H1 (cell line): Measurements from ENCODE around the gene MYO1F. TPM values are rescaled to one million over a fixed set of nuclear protein-coding genes. Genes with fewer than 3 reads are reported as not detected.

Source experiments
- CTCF ChIA-PET: fragments of 300-600 bp; sonication (Branson Sonifier 250); formaldehyde crosslinking; loops from one replicate; lab custom pipeline; 2021; ENCODE audit not compliant: partially characterized antibody; lab: Charles Lee
- POLR2A ChIA-PET: fragments of 300-600 bp; sonication (Branson Sonifier 250); formaldehyde crosslinking; loops from one replicate; lab custom pipeline; 2021; ENCODE audit warnings: inconsistent platforms; ENCODE audit not compliant: partially characterized antibody; lab: Charles Lee
- DNase-seq, 2 experiments: peaks; one replicate each; pipeline versions ENCODE4 v3.0.0 to v3.0.0-alpha.2; 2010 to 2022; ENCODE audit warnings: low spot score in 2 of 2, low read depth in 1 of 2, mixed read lengths in 1 of 2
- FAIRE-seq: peaks from 2 replicates; lab custom pipeline; 2011; peaks lifted over from hg19 to GRCh38; lab: Jason Lieb, UNC
- H2AFZ ChIP-seq: 2 replicates; pipeline ENCODE4 v1.8.1; 2012; ENCODE audit warnings: low read length, inconsistent platforms
- H2AK5ac ChIP-seq: 2 replicates; pipeline ENCODE4 v1.6.1; 2013; ENCODE audit warnings: low read depth, low read length
- H2BK120ac ChIP-seq: replicated peaks from 2 replicates; pipeline ENCODE3; 2013; ENCODE audit warnings: low read depth, low read length, inconsistent platforms
- H2BK12ac ChIP-seq: 2 replicates; pipeline ENCODE4 v1.6.1; 2013; ENCODE audit warnings: low read depth, low read length
- H2BK15ac ChIP-seq: 2 replicates; pipeline ENCODE4 v1.6.1; 2013; ENCODE audit warnings: low read length
- H2BK20ac ChIP-seq: 2 replicates; pipeline ENCODE4 v1.6.1; 2013; ENCODE audit warnings: low read length
- H2BK5ac ChIP-seq: 2 replicates; pipeline ENCODE4 v1.6.1; 2013; ENCODE audit warnings: low read depth, low read length
- H3K14ac ChIP-seq: 2 replicates; pipeline ENCODE4 v1.6.1; 2013; ENCODE audit warnings: inconsistent platforms; ENCODE audit not compliant: insufficient read length
- H3K18ac ChIP-seq: 2 replicates; pipeline ENCODE4 v1.6.1; 2013; ENCODE audit warnings: low read length; ENCODE audit errors: extremely low read depth
- H3K23ac ChIP-seq: 2 replicates; pipeline ENCODE4 v1.6.1; 2013; ENCODE audit warnings: inconsistent platforms; ENCODE audit not compliant: insufficient read length
- H3K23me2 ChIP-seq: 2 replicates; pipeline ENCODE4 v1.6.1; 2013; ENCODE audit warnings: low read depth, low read length
- H3K27ac ChIP-seq: 2 replicates; pipeline ENCODE4 v1.6.1; 2011; ENCODE audit warnings: low read depth, low read length, inconsistent platforms
- H3K27me3 ChIP-seq, 4 experiments: replicated peaks in 1 of 4; 1 replicate in 1 of 4; 2 replicates in 3 of 4; pipeline versions ENCODE4 v1.6.1 to v1.8.1; 2011 to 2013; ENCODE audit warnings: low read length in 3 of 4, mild to moderate bottlenecking in 3 of 4, inconsistent platforms in 2 of 4, mixed read lengths in 2 of 4, moderate library complexity in 1 of 4; ENCODE audit not compliant: control insufficient read depth in 3 of 4, insufficient read depth in 3 of 4; ENCODE audit errors: extremely low read depth in 1 of 4
- H3K36me3 ChIP-seq, 4 experiments: 2 replicates each; pipeline versions ENCODE4 v1.6.1 to v1.8.1; 2011 to 2013; ENCODE audit warnings: mild to moderate bottlenecking in 4 of 4, low read length in 3 of 4, moderate library complexity in 2 of 4, control low read depth in 1 of 4, inconsistent platforms in 1 of 4; ENCODE audit not compliant: insufficient read depth in 4 of 4, control insufficient read depth in 2 of 4
- H3K4ac ChIP-seq: replicated peaks from 2 replicates; pipeline ENCODE3; 2013; ENCODE audit warnings: low read length, low read depth, mixed read lengths, inconsistent platforms; ENCODE audit not compliant: insufficient read length
- H3K4me1 ChIP-seq, 4 experiments: replicated peaks in 1 of 4; 1 replicate in 1 of 4; 2 replicates in 3 of 4; pipeline versions ENCODE4 v1.6.1 to v1.8.1; 2011 to 2013; ENCODE audit warnings: low read length in 3 of 4, inconsistent platforms in 2 of 4, mixed read lengths in 1 of 4; ENCODE audit not compliant: insufficient read depth in 4 of 4, control insufficient read depth in 3 of 4
- H3K4me2 ChIP-seq, 2 experiments: 2 replicates each; pipeline versions ENCODE4 v1.6.1 to v1.8.1; 2011 to 2013; ENCODE audit warnings: low read depth in 2 of 2, low read length in 2 of 2, control low read depth in 1 of 2, inconsistent platforms in 1 of 2, mild to moderate bottlenecking in 1 of 2; ENCODE audit not compliant: insufficient read depth in 1 of 2
- H3K4me3 ChIP-seq, 4 experiments: fragments of 200-600, 300-600 bp in 1 of 4; sonication (generic), shearing (Covaris generic), sonication (Bioruptor Twin) in 1 of 4; 2 replicates each; pipeline versions ENCODE4 v1.5.1 to v1.8.1; 2011 to 2016; ENCODE audit warnings: low read length in 4 of 4, low read depth in 3 of 4, control low read depth in 2 of 4, inconsistent platforms in 2 of 4, mild to moderate bottlenecking in 2 of 4, mixed read lengths in 1 of 4, moderate library complexity in 1 of 4; ENCODE audit not compliant: insufficient read depth in 2 of 4; ENCODE audit errors: extremely low read depth in 1 of 4
- H3K56ac ChIP-seq: replicated peaks from 2 replicates; pipeline ENCODE3; 2013; ENCODE audit warnings: low read depth, mild to moderate bottlenecking, mixed read lengths, low read length, inconsistent platforms; ENCODE audit not compliant: insufficient read length
- H3K79me1 ChIP-seq: 2 replicates; pipeline ENCODE4 v1.6.1; 2013; ENCODE audit warnings: low read depth, low read length, control low read depth
- H3K79me2 ChIP-seq, 2 experiments: 2 replicates each; pipeline versions ENCODE4 v1.6.1 to v1.8.1; 2012 to 2013; ENCODE audit warnings: low read length in 2 of 2, mild to moderate bottlenecking in 2 of 2, inconsistent platforms in 1 of 2; ENCODE audit not compliant: insufficient read depth in 2 of 2, control insufficient read depth in 1 of 2
- H3K9ac ChIP-seq, 4 experiments: replicated peaks in 1 of 4; 1 replicate in 1 of 4; 2 replicates in 3 of 4; pipeline versions ENCODE4 v1.6.1 to v1.8.1; 2011 to 2013; ENCODE audit warnings: low read depth in 3 of 4, low read length in 3 of 4, control low read depth in 2 of 4, mild to moderate bottlenecking in 2 of 4, moderate library complexity in 2 of 4, inconsistent platforms in 1 of 4; ENCODE audit errors: extremely low read depth in 1 of 4
- H3K9me3 ChIP-seq, 2 experiments: 2 replicates each; pipeline versions ENCODE4 v1.6.1 to v1.8.1; 2012 to 2013; ENCODE audit warnings: mild to moderate bottlenecking in 2 of 2, moderate library complexity in 2 of 2, control low read depth in 1 of 2, inconsistent platforms in 1 of 2, low read depth in 1 of 2, low read length in 1 of 2, mixed read lengths in 1 of 2; ENCODE audit not compliant: insufficient read depth in 2 of 2
- H4K20me1 ChIP-seq, 2 experiments: replicated peaks in 1 of 2; 2 replicates each; pipeline versions ENCODE3 to v1.8.1; 2011 to 2013; ENCODE audit warnings: inconsistent platforms in 2 of 2, low read length in 2 of 2, mild to moderate bottlenecking in 1 of 2; ENCODE audit not compliant: insufficient read depth in 2 of 2, control insufficient read depth in 1 of 2
- H4K5ac ChIP-seq: 2 replicates; pipeline ENCODE4 v1.6.1; 2013; ENCODE audit warnings: low read length, low read depth, mixed read lengths, inconsistent platforms; ENCODE audit not compliant: insufficient read length
- H4K8ac ChIP-seq: 2 replicates; pipeline ENCODE4 v1.8.0; 2013; ENCODE audit warnings: mild to moderate bottlenecking, moderate library complexity, low read length, inconsistent platforms; ENCODE audit not compliant: insufficient read depth; ENCODE audit errors: extremely low read depth
- H4K91ac ChIP-seq: replicated peaks from 2 replicates; pipeline ENCODE3; 2013; ENCODE audit warnings: low read length, mixed read lengths, inconsistent platforms; ENCODE audit not compliant: insufficient read length
- HDAC6 ChIP-seq: IDR thresholded peaks from one replicate; pipeline ENCODE4 v1.7.1; 2012; ENCODE audit warnings: low read depth, mild to moderate bottlenecking, inconsistent platforms, low read length, moderate library complexity
- KDM4A ChIP-seq: IDR thresholded peaks from one replicate; pipeline ENCODE4 v1.7.1; 2012; ENCODE audit warnings: low read depth, mild to moderate bottlenecking, moderate library complexity, low read length, inconsistent platforms; ENCODE audit not compliant: severe bottlenecking
- SAP30 ChIP-seq: fragments of 300-600 bp; sonication (generic); IDR thresholded peaks from 2 replicates; pipeline ENCODE4 v1.7.1; 2012; ENCODE audit warnings: low read length, moderate library complexity, mild to moderate bottlenecking, inconsistent platforms; ENCODE audit not compliant: insufficient read depth, insufficient replicate concordance
- TAF7 ChIP-seq: optimal IDR thresholded peaks from 2 replicates; pipeline ENCODE3; 2011; ENCODE audit warnings: low read depth, mild to moderate bottlenecking, inconsistent platforms, low read length, moderate library complexity, borderline replicate concordance
- WGBS, 2 experiments: shearing (Covaris generic) in 1 of 2; methylation state at CpG; one replicate each; pipeline versions ENCODE4 v1.1.6 to v1.1.7; 2013 to 2015; ENCODE audit warnings: low lambda C conversion rate in 2 of 2, mixed read lengths in 2 of 2, inconsistent platforms in 1 of 2, low coverage in 1 of 2, missing lambda C conversion rate in 1 of 2; ENCODE audit not compliant: insufficient replicate concordance in 2 of 2, insufficient coverage in 1 of 2, insufficient read length in 1 of 2; ENCODE audit errors: extremely low coverage in 1 of 2, missing lambda C conversion rate in 1 of 2; 5-methylcytosine and 5-hydroxymethylcytosine counted together
- polyA plus RNA-seq, 7 experiments: library from polyadenylated mRNA; depleted of rRNA in 3 of 7; stranded (reverse) in 5 of 7; unstranded in 2 of 7; fragments of >200 nt in 5 of 7; fragments of 200-250 nt in 2 of 7; gene quantifications; 1 replicate in 5 of 7; 2 replicates in 1 of 7; 4 replicates in 1 of 7; pipeline versions ENCODE4 v1.2.1 to v1.2.3, GENCODE V29; 2011 to 2013; ENCODE audit warnings: missing spikeins in 2 of 7, mixed read lengths in 2 of 7
- total RNA-seq: library from RNA; stranded (reverse); fragmentation: NEBNext Ultra II Directional; extraction: Animal tissue kit (Norgen Biotek cat#: 25700); gene quantifications from 2 replicates; pipeline ENCODE4 v1.2.1, GENCODE V29; 2021
- TF ChIP-seq, protein P1 (sequence below): IDR thresholded peaks from 2 replicates; pipeline ENCODE4 v1.6.1; 2012; ENCODE audit warnings: inconsistent platforms
- TF ChIP-seq, protein P2 (sequence below): IDR thresholded peaks from 2 replicates; pipeline ENCODE4 v1.6.1; 2011; ENCODE audit warnings: low read depth, mild to moderate bottlenecking, low read length; ENCODE audit not compliant: insufficient read depth

MYO1F gene
- total and polyA plus RNA-seq, 2 of the 8 experiments (the other 6 are each of a cell fraction or from before 2014, with no cell fraction given) = 1.4 to 4.6 TPM

DNA sequence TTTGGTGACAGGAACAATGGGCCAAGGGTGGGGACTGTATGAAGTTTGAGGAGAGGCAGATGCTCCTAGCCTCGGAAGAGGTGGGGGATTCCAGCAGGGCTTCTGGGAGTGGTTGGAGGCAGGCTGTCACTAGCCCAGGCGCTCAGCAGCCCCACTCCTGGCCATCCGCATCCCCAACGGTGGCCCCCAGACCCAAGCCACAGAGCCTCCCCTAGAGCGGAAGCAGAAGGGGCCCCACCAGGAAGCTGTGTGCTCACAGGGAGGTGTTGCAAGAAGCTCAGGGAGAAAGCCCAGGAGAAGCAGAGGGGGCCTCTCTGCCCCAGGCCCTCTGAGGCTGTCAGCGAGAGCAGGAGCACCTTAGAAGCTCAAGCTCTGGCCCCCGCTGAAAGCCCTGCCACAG is 83.1 kb downstream of the MYO1F start:
- H4K5ac ChIP-seq = no peak overlapping the region
- H4K91ac ChIP-seq = no peak overlapping the region
- no peak overlapping the region for H3K4me2 ChIP-seq
- peaks cover 0 to 3% of the 10 kb centered on the region in 2 experiments for H4K20me1 ChIP-seq
- DNase-seq = no peak
- no peak overlapping the region for H3K14ac ChIP-seq
- H3K18ac ChIP-seq = no peak overlapping the region; the same call in 1 of the 2 replicates
- H2AK5ac ChIP-seq = no peak overlapping the region
- ChIA-PET CTCF (interaction anchor here (0.5 to 2.5 kb wide), 11 partner anchors 10 to 141 kb away, joined by 3 to 11 read pairs (median 3); partner anchors contain the start of gene ZNF414), POLR2A (interaction anchor here (0.7 to 1.9 kb wide), 4 partner anchors 15 to 56 kb away, joined by 3 to 6 read pairs (median 4); partner anchors contain the start of gene HNRNPM)
- no peak overlapping the region for H2AFZ ChIP-seq
- H3K9me3 ChIP-seq = no peaks in the 10 kb centered on the region
- peaks cover 0 to 2% (median under 1%) of the 10 kb centered on the region in 4 experiments; a peak in 2 of 7 replicates for H3K4me1 ChIP-seq
- H4K8ac ChIP-seq = no peak overlapping the region
- WGBS, 2 experiments = 73% methylated on average over 7 of the region's 7 CpGs; no CpG with 5 or more reads in 1 of the 2 experiments
- H2BK120ac ChIP-seq = no peak overlapping the region
- no peak overlapping the region for H3K56ac ChIP-seq
- H3K27ac ChIP-seq = no peak overlapping the region
- H3K9ac ChIP-seq = no peak overlapping the region
- H3K23ac ChIP-seq = no peak overlapping the region
- no peak overlapping the region for H3K4ac ChIP-seq
- FAIRE-seq = no peak
- no peaks in the 10 kb centered on the region for H3K79me1 ChIP-seq
- H2BK12ac ChIP-seq = no peak overlapping the region
- TF ChIP-seq, protein P1, sequence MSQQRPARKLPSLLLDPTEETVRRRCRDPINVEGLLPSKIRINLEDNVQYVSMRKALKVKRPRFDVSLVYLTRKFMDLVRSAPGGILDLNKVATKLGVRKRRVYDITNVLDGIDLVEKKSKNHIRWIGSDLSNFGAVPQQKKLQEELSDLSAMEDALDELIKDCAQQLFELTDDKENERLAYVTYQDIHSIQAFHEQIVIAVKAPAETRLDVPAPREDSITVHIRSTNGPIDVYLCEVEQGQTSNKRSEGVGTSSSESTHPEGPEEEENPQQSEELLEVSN = no peak
- TF ChIP-seq SAP30 (no peak), TAF7 (no peak), HDAC6 (no peak), KDM4A (no peak)
- TF ChIP-seq, protein P2, sequence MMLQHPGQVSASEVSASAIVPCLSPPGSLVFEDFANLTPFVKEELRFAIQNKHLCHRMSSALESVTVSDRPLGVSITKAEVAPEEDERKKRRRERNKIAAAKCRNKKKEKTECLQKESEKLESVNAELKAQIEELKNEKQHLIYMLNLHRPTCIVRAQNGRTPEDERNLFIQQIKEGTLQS = no peak
- no peak overlapping the region for H3K4me3 ChIP-seq
- H3K79me2 ChIP-seq = no peaks in the 10 kb centered on the region
- H2BK15ac ChIP-seq = no peak overlapping the region
- H3K23me2 ChIP-seq = no peaks in the 10 kb centered on the region
- H3K27me3 ChIP-seq = no peaks in the 10 kb centered on the region
- H2BK20ac ChIP-seq = no peak overlapping the region
- H2BK5ac ChIP-seq = no peak overlapping the region
- H3K36me3 ChIP-seq = no peaks in the 10 kb centered on the region; a peak in 1 of 8 replicates
